Measurements from ENCODE around the gene RPS27L. TPM values are rescaled to one million over a fixed set of nuclear protein-coding genes. Genes with fewer than 3 reads are reported as not detected.
A peak's percentile ranks its signal among the peaks of the same experiment; 100 is the strongest.

Gene RPS27L
- polyA plus RNA-seq, 1 experiment: 171 TPM

DNA sequence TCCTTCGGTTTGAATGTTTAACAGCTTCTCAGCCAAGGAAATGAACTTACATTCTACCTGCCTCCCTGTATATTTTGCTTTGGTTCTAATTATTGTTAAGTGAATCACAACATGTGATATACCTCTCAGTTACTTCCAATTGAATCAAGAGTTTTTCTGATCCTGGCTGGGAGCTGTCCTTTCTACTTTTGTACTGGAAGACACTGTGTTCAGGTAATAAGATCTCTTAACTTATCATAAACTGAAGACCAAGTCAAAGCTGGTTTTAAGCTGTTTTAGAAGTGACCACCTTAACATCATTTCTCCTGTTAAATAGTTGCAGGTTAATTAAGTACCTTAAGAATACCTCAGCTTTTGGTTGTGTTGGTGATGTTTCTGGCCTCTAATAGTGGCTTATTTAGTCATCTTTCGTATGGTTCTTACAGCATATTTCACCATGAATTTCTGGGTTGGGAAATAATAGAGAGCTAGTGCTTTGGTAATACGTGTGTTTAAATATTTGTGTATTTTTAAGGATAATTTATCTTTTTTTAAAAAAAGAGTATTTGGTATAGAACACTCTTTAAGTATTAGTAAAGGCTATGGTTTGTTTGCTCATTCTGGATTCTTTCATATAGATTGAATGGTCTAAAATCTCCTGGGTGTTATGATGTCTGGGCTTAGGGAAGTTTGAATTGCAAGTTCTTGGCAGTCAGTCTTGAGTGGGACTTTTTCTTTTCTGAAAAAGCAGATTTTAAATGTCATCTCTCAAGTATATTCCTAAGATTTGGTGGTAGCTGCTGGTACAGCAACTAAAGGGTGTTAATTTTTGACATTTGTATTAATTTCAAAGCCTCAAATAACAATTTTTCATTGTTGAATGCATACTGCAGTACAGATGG, 33.7 kb upstream of the RPS27L start:
- Histone ChIP-seq H3K36me3 (ENCODE audit: control insufficient read depth, insufficient read depth, low read length) (no peaks in the 10 kb centered on the region), H3K27me3 (ENCODE audit: control insufficient read depth, insufficient read depth, low read length) (no peaks in the 10 kb centered on the region), H3K4me3 (ENCODE audit: low read depth, low read length) (peak overlapping the region; percentile 91)
- DNase-seq (ENCODE audit: low read depth): no peak
- ChIA-PET CTCF (interaction anchor here (0.8 to 1.3 kb wide), 4 partner anchors 13 to 74 kb away, joined by 3 read pairs; no protein-coding TSS in a partner anchor), POLR2A (no interaction called here)
- no peak for TF ChIP-seq CTCF (IDR thresholded peaks at IDR 0.05; ENCODE audit: insufficient read depth, low read depth, low read length)

GRCh38 chr15:63189941-63190768, 32.9 kb upstream of the RPS27L start:
- H3K36me3 ChIP-seq (ENCODE audit: control insufficient read depth, insufficient read depth, low read length): no peaks in the 10 kb centered on the region
- ChIA-PET POLR2A (no interaction called here), CTCF (interaction anchor here (0.8 to 1.3 kb wide), 4 partner anchors 13 to 75 kb away, joined by 3 read pairs; no protein-coding TSS in a partner anchor)
- no peaks in the 10 kb centered on the region for H3K27me3 ChIP-seq (ENCODE audit: control insufficient read depth, insufficient read depth, low read length)
- peak overlapping the region; percentile 91 for H3K4me3 ChIP-seq (ENCODE audit: low read depth, low read length)
- no peak for DNase-seq (ENCODE audit: low read depth)
- no peak for TF ChIP-seq CTCF (IDR thresholded peaks at IDR 0.05; ENCODE audit: insufficient read depth, low read depth, low read length)

DNA sequence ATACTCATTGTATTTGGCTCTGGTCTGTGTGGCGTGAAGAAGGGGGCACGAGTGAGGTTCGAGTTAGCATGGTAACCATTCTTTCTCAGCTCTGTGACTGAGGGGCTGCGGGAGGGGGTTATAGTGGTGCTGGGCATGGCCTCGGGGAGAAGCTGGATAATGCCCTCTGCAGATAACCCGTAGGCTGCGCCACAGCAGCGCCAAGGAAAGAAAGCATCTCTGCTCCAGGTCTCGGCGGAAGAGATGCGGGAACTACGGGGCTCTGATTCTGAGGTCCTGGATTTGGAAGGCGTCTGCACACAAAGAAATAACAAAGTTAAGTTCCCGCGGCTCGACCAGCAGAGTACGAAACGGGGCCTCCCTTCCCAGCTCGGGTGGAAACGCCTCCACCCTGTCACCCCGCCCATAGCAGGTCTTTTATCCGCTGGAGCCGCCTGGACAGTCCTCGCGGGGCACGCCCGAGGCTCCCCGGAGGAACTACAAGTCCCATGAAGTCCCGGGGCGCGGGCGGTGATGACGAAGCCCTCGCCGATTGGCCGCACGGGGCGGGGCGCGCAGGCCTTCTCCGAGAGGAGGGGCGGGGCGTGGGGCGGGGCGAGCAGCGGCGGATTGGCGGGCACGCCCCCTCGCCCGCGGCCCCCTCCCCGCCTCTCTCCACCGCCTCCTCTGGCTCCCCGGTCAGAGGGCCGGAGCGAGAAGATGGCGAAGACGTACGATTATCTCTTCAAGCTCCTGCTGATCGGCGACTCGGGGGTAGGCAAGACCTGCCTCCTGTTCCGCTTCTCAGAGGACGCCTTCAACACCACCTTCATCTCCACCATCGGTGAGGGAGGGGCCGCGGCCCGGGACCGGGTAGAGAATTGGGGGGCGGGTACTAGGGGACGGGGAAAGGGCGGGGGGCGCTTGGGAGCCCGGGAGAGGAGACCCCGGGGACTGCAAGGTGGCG, 31.9 kb upstream of the RPS27L start, which contains the start of gene RAB8B:
RAB8B (plus strand) TSS at position 681 of the 946 bp plus-strand sequence; CDS start at position 700, 19 bp downstream.
- no peak for TF ChIP-seq CTCF (IDR thresholded peaks at IDR 0.05; ENCODE audit: insufficient read depth, low read depth, low read length)
- peak; percentile 64 for DNase-seq (ENCODE audit: low read depth)
- Histone ChIP-seq H3K4me3 (ENCODE audit: low read depth, low read length) (peak within 1 kb of the TSS; percentile 91), H3K27me3 (ENCODE audit: control insufficient read depth, insufficient read depth, low read length) (no peaks in the 10 kb centered on the region), H3K36me3 (ENCODE audit: control insufficient read depth, insufficient read depth, low read length) (no peaks in the 10 kb centered on the region)
- POLR2A ChIA-PET: no interaction called here
- CTCF ChIA-PET: interaction anchor here (0.6 to 1.1 kb wide), 2 partner anchors 70 to 217 kb away, joined by 3 read pairs; no protein-coding TSS in a partner anchor

GRCh38 chr15:63188247-63188925, 31.1 kb upstream of the RPS27L start:
- POLR2A ChIA-PET: no interaction called here
- TF ChIP-seq CTCF (IDR thresholded peaks at IDR 0.05; ENCODE audit: insufficient read depth, low read depth, low read length): no peak
- CTCF ChIA-PET: interaction anchor here (0.6 kb wide), 1 partner anchor 217 kb away, joined by 3 read pairs; no protein-coding TSS in a partner anchor
- no peaks in the 10 kb centered on the region for H3K27me3 ChIP-seq (ENCODE audit: control insufficient read depth, insufficient read depth, low read length)
- DNase-seq (ENCODE audit: low read depth): no peak
- peak overlapping the region; percentile 52 for H3K4me3 ChIP-seq (ENCODE audit: low read depth, low read length)
- H3K36me3 ChIP-seq (ENCODE audit: control insufficient read depth, insufficient read depth, low read length): no peaks in the 10 kb centered on the region
